Prostate gland (tissue), 2 donors: Measurements from ENCODE around the gene MYO9B. TPM values are rescaled to one million over a fixed set of nuclear protein-coding genes. Genes with fewer than 3 reads are reported as not detected.
"Not testable (repeated sequence)": the region's sequence is repeated elsewhere in the genome, so short reads cannot be mapped to it uniquely, and the experiment has no call there.

Experiments used
- DNase-seq: peaks from one replicate; pipeline ENCODE4 v3.0.0-alpha.2; 2019; ENCODE audit warnings: low spot score
- H3K27ac ChIP-seq, 2 donors: fragments of 200-600 bp; sonication (generic); 2 replicates each; pipeline ENCODE4 v1.5.1; 2017 to 2019
- H3K27me3 ChIP-seq: fragments of 200-600 bp; sonication (generic); replicated peaks from 2 replicates; pipeline ENCODE4 v1.5.1; 2019; ENCODE audit not compliant: insufficient read depth
- H3K36me3 ChIP-seq, 2 donors: fragments of 200-600 bp; sonication (generic); 1 replicate in 1 of 2; 2 replicates in 1 of 2; pipeline versions ENCODE4 v1.5.1 to v1.8.1; 2017 to 2019
- H3K4me1 ChIP-seq: fragments of 200-600 bp; sonication (generic); replicated peaks from 2 replicates; pipeline ENCODE4 v1.5.1; 2019
- H3K4me3 ChIP-seq, 2 donors: fragments of 200-600 bp; sonication (generic); 2 replicates each; pipeline ENCODE4 v1.5.1; 2017 to 2019
- H3K9me3 ChIP-seq: fragments of 200-600 bp; sonication (generic); 2 replicates; pipeline ENCODE4 v1.5.1; 2017
- POLR2A ChIP-seq: fragments of 450-650 bp; IDR thresholded peaks from one replicate; pipeline ENCODE4 v1.6.1; 2016; ENCODE audit warnings: antibody characterized with exemption, mild to moderate bottlenecking
- POLR2AphosphoS5 ChIP-seq: sonication (generic); formaldehyde crosslinking; IDR thresholded peaks from one replicate; pipeline ENCODE4 v1.6.1; 2017; ENCODE audit warnings: antibody characterized with exemption
- WGBS: methylation state at CpG from one replicate; pipeline ENCODE4 v1.1.5; 2018; 5-methylcytosine and 5-hydroxymethylcytosine counted together
- intact Hi-C: fragments of 100-400 bp; cut with DNase I; formaldehyde crosslinking; loops from one replicate; pipeline ENCODE4 v1.14.2; 2022
- total RNA-seq, 2 donors: library from RNA; depleted of rRNA; stranded (reverse); fragments of >200 nt; gene quantifications; one replicate each; pipeline ENCODE4 v1.1.0, GENCODE V29; 2016
- TF ChIP-seq, protein P1 (sequence below), 4 experiments: fragments of 200-600 bp in 2 of 4; fragments of 450-650 bp in 2 of 4; sonication (generic) in 2 of 4; IDR thresholded peaks; 1 replicate in 3 of 4; 2 replicates in 1 of 4; pipeline ENCODE4 v1.5.1; 2016 to 2019; ENCODE audit warnings: antibody characterized with exemption in 4 of 4, mild to moderate bottlenecking in 2 of 4, moderate library complexity in 2 of 4

MYO9B gene
- total RNA-seq, 2 donors from 2014 or later: 50.9 to 208 TPM

DNA sequence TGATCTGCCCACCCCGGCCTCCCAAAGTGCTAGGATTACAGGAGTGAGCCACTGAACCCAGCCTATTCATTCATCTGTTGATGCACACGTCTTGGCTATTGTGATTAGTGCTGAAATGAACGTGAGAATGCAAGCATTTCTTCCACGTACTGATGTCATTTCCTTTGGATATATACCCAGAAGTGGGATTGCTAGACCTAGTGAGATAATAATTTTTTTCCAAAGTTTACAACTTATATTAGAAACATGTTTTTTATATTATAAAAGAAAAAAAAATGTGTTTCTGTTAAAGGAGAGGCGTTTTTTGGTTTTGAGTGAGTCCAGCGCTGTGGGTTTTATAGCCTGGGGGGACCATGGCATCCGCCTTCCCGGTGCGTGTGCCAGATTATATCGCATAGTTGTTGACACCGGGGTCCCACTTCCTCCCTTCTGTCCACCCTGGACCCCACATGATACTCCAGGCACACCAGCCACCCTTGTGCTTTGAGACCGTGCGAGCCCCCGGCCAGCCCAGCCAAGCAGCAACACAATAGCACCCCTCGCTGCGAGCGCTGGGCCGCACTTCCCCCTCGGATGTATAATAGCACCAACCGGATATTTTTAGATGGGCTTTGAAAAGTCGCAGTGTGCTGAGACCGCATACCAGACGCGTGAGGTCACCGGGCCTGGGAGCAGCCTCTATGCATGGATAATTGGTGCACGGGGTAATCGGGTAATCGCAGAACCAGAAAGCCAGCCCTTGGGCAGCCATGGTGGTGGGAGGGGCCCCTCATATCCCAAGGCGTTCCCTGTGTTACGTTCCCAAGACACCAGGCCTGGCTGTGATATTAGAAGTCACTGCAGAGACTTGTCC, 59.6 kb downstream of the MYO9B start:
- DNase-seq: peak; percentile 87
- H3K36me3 ChIP-seq: no peaks in the 10 kb centered on the region
- TF ChIP-seq POLR2A: peak; percentile 34
- TF ChIP-seq POLR2AphosphoS5: peak; percentile 91
- TF ChIP-seq, protein P1, sequence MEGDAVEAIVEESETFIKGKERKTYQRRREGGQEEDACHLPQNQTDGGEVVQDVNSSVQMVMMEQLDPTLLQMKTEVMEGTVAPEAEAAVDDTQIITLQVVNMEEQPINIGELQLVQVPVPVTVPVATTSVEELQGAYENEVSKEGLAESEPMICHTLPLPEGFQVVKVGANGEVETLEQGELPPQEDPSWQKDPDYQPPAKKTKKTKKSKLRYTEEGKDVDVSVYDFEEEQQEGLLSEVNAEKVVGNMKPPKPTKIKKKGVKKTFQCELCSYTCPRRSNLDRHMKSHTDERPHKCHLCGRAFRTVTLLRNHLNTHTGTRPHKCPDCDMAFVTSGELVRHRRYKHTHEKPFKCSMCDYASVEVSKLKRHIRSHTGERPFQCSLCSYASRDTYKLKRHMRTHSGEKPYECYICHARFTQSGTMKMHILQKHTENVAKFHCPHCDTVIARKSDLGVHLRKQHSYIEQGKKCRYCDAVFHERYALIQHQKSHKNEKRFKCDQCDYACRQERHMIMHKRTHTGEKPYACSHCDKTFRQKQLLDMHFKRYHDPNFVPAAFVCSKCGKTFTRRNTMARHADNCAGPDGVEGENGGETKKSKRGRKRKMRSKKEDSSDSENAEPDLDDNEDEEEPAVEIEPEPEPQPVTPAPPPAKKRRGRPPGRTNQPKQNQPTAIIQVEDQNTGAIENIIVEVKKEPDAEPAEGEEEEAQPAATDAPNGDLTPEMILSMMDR (IDR thresholded peaks at IDR 0.05): peak in 3 of 4 experiments; percentile 10 to 54 (median 36)
- 10% methylated on average over 30 of the region's 30 CpGs for WGBS
- H3K4me1 ChIP-seq: peaks cover 14% of the 10 kb centered on the region
- no peaks in the 10 kb centered on the region for H3K9me3 ChIP-seq
- intact Hi-C loops: loop anchor here (5.0 kb wide), 1 partner anchor 58 kb away; the partner anchor contains the start of genes HAUS8 and MYO9B
- no peaks in the 10 kb centered on the region for H3K27me3 ChIP-seq
- H3K4me3 ChIP-seq: no peak overlapping the region
- H3K27ac ChIP-seq: peak overlapping the region; percentile 82 to 89

DNA sequence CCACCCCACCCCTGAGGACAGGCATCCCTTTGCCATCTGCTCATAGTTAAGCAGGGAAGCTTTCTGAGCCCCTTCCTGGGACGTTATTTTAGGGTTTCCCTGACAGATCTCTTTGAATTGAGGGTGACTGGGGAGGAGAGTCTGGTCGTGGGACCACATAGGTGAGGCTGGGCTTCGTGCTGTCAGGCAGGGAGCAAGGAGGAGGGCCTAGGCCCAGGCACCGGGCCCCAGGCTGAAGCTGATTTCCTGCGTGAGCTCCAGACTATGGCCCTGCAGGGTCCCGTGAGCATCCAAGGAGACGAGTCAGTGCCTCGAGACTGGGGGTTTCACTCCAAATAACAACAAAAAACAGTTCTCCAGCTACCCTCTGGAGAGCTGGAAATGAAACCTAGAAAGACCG, 60.4 kb downstream of the MYO9B start:
- Histone ChIP-seq H3K4me3 (no peak overlapping the region), H3K9me3 (no peaks in the 10 kb centered on the region), H3K4me1 (peaks cover 14% of the 10 kb centered on the region), H3K27ac (peak overlapping the region; percentile 82 to 89), H3K27me3 (no peaks in the 10 kb centered on the region), H3K36me3 (no peaks in the 10 kb centered on the region)
- intact Hi-C loops: loop anchor here (5.0 kb wide), 1 partner anchor 59 kb away; the partner anchor contains the start of genes HAUS8 and MYO9B
- TF ChIP-seq POLR2A: no peak
- TF ChIP-seq, protein P1 (IDR thresholded peaks at IDR 0.05): no peak
- TF ChIP-seq POLR2AphosphoS5: no peak
- DNase-seq: no peak
- WGBS: 49% methylated on average over 9 of the region's 9 CpGs

DNA sequence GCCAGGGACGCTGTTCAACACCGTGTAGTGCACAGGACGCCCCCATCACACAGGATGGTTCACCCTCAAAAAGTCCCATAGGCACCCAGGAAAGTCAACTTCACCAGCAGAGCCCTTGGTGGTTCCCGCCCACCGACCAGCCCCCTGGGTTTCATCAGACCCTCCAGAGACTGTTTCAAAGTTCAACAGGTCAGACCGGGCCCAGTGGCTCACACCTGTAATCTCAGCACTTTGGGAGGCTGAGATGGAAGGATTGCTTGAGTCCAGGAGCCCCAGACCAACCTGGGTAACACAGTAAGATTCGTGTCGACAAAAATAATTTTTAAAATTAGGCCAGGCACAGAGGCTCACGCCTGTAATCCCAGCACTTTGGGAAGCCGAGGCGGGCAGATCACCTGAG, 61.0 kb downstream of the MYO9B start:
- peak overlapping the region; percentile 82 to 89 for H3K27ac ChIP-seq

DNA sequence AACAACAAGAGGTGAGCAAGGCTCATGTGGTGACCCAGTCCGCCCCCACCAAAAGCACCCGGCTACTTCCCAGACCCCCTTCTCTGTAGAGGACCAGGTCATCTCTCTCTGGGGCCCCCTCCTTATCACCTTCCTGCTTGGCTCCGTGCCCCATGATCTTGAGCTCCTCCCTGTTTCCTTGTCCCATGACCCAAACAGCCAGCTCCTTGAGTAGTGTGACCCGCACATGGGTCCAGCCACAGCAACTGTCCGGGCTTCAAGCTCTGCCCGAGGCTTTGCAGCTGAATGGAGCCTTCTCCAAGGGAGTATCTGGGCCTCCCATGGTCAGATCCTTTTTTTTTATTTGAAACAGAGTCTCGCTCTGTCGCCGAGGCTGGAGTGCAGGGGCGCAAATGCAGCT, 61.8 kb downstream of the MYO9B start:
- no peaks in the 10 kb centered on the region for H3K9me3 ChIP-seq
- WGBS: 90% methylated on average over 10 of the region's 10 CpGs
- no peaks in the 10 kb centered on the region for H3K27me3 ChIP-seq
- no peak for TF ChIP-seq POLR2A
- TF ChIP-seq POLR2AphosphoS5: no peak
- TF ChIP-seq, protein P1 (IDR thresholded peaks at IDR 0.05): no peak
- peak overlapping the region in 1 of 2 donors; percentile 39 for H3K27ac ChIP-seq
- intact Hi-C loops: loop anchor here (5.0 kb wide), 1 partner anchor 60 kb away; the partner anchor contains the start of genes HAUS8 and MYO9B
- H3K4me3 ChIP-seq: no peak overlapping the region
- H3K36me3 ChIP-seq: no peaks in the 10 kb centered on the region
- peaks cover 14% of the 10 kb centered on the region for H3K4me1 ChIP-seq
- no peak for DNase-seq

More for the DNA sequence above, 61.0 kb downstream of the MYO9B start:
- WGBS: 83% methylated on average over 11 of the region's 11 CpGs
- no peak for DNase-seq
- Histone ChIP-seq H3K27me3 (no peaks in the 10 kb centered on the region), H3K4me3 (no peak overlapping the region), H3K4me1 (peaks cover 14% of the 10 kb centered on the region), H3K9me3 (no peaks in the 10 kb centered on the region), H3K36me3 (no peaks in the 10 kb centered on the region)
- no peak for TF ChIP-seq POLR2AphosphoS5
- TF ChIP-seq POLR2A: no peak
- TF ChIP-seq, protein P1 (IDR thresholded peaks at IDR 0.05): no peak
- intact Hi-C loops: loop anchor here (5.0 kb wide), 1 partner anchor 59 kb away; the partner anchor contains the start of genes HAUS8 and MYO9B

DNA sequence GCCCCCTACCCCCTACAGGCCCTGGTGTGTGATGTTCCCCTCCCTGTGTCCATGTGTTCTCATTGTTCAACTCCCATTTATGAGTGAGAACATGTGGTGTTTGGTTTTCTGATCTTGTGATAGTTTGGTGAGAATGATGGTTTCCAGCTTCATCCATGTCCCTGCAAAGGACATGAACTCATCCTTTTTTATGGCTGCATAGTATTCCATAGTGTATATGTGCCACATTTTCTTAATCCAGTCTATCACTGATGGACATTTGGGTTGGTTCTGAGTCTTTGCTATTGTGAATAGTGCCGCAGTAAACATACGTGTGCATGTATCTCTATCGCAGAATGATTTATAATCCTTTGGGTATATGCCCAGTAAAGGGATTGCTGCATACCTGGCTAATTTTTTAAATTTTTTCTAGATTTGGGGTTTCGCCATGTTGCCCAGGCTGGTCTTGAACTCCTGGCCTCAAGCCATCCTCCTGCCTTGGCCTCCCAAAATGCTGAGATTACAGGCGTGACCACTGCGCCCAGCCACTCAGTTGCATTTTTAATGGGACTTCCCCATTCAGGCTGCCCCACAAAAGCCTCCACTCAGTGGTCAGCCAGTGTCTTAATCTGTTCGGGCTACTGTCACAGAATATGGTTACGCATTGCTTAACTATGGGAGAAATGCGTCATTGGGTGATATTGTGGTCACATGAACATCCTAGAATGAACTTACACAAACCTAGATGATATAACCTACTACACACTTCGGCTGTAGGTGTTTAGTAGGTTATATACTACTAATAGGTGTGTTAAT, 62.7 kb downstream of the MYO9B start:
- Histone ChIP-seq H3K27ac (peak overlapping the region; percentile 57 to 78), H3K4me1 (peaks cover 14% of the 10 kb centered on the region)
- intact Hi-C loops: loop anchor here (5.0 kb wide), 1 partner anchor 61 kb away; the partner anchor contains the start of genes HAUS8 and MYO9B
- not testable (repeated sequence) for H3K9me3 ChIP-seq, H3K27me3 ChIP-seq, H3K4me3 ChIP-seq, H3K36me3 ChIP-seq, DNase-seq
- 96% methylated on average over 10 of the region's 10 CpGs for WGBS
